Measurements from ENCODE around the gene RAB9A.

The RAB9A gene

DNA sequence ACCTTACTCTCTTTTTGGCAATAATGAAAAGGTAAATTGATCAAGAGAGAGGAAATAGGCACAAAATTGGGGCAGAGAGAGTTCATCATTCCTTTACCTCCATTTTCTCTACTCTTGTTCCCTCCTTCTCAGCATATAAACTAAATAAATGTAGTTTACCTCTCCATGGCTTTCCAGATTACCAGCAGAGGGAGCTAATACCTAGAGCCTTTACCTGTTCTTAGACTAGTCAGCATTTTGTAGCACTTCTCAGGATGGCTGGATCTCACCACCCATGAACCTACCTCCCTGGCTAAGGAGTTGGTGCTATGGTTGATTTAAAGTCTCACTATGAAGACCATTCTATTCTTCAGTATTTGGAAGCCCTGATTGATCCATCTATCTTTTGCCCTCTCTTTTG lies 61.3 kb downstream of the RAB9A start:
- peak; percentile 19 for DNase-seq (ENCODE audit: low spot score)

DNA sequence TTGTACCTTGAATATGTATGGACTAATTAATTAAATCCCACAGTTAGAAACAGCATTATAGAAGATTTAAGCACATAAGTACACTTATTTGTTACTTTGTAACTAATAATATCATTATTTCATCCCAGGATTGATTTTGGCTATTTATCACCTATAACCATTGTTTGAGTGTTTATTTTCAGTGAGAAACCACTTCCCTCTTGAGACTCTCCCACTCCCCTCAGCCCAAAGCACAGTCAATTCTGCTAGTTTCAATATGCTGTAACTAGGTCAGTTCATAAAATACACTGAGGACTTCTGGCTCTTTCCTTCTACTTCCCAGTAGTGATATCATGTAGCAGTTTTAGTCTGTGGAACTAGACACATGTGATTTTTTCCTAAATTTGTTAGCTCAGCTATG lies 61.9 kb downstream of the RAB9A start:
- no peak for DNase-seq (ENCODE audit: low spot score)

DNA sequence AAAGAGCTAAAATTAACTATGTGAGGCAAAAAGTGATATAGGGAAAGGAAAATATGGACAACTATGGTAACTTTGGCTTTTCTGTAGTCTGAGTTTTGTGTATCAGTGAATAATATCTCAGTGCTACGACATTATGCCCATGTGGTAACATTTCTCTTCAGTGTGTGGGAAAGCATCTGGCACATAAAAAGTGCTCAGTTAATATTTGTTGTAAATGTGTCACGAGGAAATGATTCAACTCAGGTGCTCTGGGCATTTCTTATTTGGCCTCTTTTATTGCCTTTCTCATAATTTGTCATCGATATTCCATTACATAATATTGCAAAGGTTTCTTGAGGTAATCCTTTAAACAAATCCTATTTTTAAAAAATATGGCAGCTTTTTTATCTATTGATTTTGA lies 63.2 kb downstream of the RAB9A start:
- DNase-seq (ENCODE audit: low spot score) = no peak

DNA sequence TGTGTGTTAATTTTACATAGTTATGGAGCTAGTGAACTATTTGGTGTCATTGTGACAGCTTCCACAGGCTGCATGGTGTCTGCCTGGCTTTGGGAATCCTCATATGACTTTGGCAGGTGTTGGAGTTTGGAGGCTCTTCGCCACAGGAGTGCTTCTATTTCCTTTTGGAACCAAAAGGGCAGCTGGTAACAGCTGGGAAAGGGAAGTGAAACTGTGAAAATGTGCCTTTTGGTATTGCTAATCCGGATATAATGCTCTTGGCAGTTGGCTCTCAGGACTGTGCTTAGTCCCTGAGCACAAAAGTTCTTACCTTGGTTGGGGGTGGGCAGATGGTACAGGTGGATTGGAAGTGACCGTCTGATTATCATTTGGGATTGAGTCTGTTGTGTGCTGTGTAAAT lies 63.7 kb downstream of the RAB9A start:
- DNase-seq (ENCODE audit: low spot score) = no peak

DNA sequence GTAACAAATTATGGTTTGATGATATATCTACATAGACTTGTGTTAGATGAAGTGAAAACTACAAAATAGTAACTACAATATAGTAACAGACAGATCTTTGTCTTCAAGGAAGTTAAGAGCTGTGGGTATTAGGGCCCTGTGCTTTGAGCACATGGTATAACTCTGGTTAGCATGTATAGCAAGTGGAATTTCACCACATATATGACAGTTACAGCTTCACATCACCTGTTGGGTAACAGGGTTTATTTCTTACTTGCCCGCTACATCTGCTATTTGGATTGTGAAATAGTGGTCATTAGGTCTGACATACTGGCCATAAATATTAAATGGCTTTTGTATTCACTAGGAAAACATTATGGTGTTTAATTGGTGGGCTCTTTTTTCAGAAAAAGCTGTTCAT lies 65.8 kb downstream of the RAB9A start:
- DNase-seq (ENCODE audit: low spot score) = no peak

DNA sequence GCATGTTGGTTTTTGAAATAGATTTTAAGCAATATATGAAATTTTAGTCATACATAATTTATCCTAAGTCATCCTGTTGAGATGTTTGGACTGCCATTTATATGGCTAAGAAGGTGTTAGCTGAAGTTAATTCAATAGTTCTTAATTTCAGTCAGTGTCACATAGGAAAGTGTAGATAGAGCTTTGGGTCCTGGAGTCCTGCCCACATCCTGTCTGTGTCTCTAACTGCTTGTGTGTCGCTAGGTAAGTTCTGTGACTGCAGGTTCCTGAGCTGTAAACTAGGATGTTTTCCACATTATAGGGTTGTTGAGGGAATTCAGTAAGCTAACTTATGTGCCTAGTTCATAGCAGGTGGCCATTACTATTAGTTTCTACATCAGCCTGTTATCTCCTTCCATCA lies 66.3 kb downstream of the RAB9A start:
- DNase-seq (ENCODE audit: low spot score) = no peak

DNA sequence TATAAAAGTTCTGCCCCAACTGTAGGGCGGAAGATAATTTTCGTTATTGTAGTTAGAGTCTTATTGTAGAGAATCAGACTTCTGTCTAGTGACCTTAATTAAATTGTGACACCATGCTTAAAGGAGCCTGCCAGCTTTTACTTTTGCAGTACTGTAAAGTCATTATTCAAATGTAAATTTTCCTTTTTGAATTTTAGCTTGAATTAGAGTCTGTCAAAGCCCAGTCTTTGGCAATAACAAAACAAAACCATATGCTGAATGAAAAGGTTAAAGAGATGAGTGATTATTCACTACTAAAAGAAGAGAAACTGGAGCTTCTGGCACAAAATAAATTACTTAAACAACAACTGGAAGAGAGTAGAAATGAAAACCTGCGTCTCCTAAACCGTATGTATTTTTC lies 67.5 kb downstream of the RAB9A start:
- no peak for DNase-seq (ENCODE audit: low spot score)

DNA sequence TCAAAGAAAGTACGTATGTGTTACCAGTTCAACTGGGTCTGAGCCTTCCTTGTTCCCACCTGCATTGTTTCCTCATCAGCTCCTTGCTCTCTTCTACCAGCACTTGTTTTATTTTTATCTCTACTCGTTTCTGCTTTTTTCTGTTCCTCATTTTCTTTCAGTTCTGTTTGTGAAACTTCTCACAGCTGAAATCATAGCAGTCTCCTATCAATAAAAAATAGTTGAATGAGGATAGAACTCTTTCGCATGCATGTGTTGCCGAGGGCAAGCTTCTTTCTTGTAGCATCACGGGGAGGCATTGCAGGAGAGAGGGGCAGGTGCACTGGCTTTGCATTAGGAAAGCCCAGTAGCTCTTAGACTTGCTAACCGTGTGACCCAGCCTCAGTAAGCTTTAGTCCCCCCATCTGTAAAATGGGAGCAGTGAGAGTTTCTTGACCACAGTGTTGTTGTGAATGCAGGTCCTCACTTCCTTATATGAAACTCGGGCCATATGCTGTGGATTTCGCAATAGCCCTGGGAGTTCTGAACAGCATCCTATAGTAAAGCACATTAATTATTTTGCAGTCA lies 70.3 kb downstream of the RAB9A start:
- no peak for DNase-seq (ENCODE audit: low spot score)

Measured in kidney capillary endothelial cell (primary cell).